ENCODE data around the gene DRAXIN. TPM values are rescaled to one million over a fixed set of nuclear protein-coding genes. Genes with fewer than 3 reads are reported as not detected.

Gene DRAXIN
- total RNA-seq, 1 experiment from 2014 or later = 20.5 TPM

GRCh38 chr1:11670747-11671146, 20.8 kb upstream of the DRAXIN start:
- Mint-ChIP-seq H3K9me3 (no peaks in the 10 kb centered on the region), H3K27ac (peak overlapping the region in 1 of 3 experiments; percentile 29; a peak in 1 of 7 replicates), H3K27me3 (ENCODE audit: low read depth) (peaks cover 1% of the 10 kb centered on the region), H3K36me3 (ENCODE audit: insufficient read depth in 1 of 3, low read depth in 3 of 3) (peaks cover 35 to 74% (median 66%) of the 10 kb centered on the region in 3 experiments), H3K4me3 (no peak overlapping the region), H3K4me1 (no peaks in the 10 kb centered on the region)
- no peak overlapping the region for H4K8ac ChIP-seq (replicated peaks; ENCODE audit: insufficient read length, low read depth, low read length)
- no CpG with 5 or more reads among the region's 6 CpGs for WGBS (ENCODE audit: extremely low coverage, insufficient read length, low lambda C conversion rate)
- no peak overlapping the region for H3K14ac ChIP-seq (ENCODE audit: insufficient read depth, low read length)
- no peak for TF ChIP-seq CTCF (conservative IDR thresholded peaks at IDR 0.05)
- H3K23me2 ChIP-seq (ENCODE audit: insufficient read length, low read depth, low read length, poor library complexity, severe bottlenecking) = no peaks in the 10 kb centered on the region
- no peak overlapping the region for H3K4ac ChIP-seq (ENCODE audit: low read depth, low read length)
- no peaks in the 10 kb centered on the region for H3K9me3 ChIP-seq (ENCODE audit: control insufficient read depth, low read depth, low read length)
- H3K23ac ChIP-seq (ENCODE audit: insufficient read length, low read depth, low read length) = no peak overlapping the region
- H2BK20ac ChIP-seq (ENCODE audit: low read depth, low read length, poor library complexity, severe bottlenecking) = no peak overlapping the region
- no peak overlapping the region for H3T11ph ChIP-seq (ENCODE audit: low read length)
- no peaks in the 10 kb centered on the region for H3K79me2 ChIP-seq (ENCODE audit: insufficient read depth, low read length)
- no peak overlapping the region for H3K18ac ChIP-seq (ENCODE audit: insufficient read length, low read depth, low read length)
- H2AK5ac ChIP-seq (ENCODE audit: insufficient read length, low read length) = no peak overlapping the region
- H3K4me1 ChIP-seq (ENCODE audit: insufficient read depth, low read length) = no peaks in the 10 kb centered on the region
- H3K56ac ChIP-seq (ENCODE audit: insufficient read length, low read depth, low read length) = no peak overlapping the region
- no peaks in the 10 kb centered on the region for H3K27me3 ChIP-seq (ENCODE audit: insufficient read depth, low read length)
- H2AFZ ChIP-seq (ENCODE audit: low read length) = no peak overlapping the region
- no peak overlapping the region for H2BK120ac ChIP-seq (ENCODE audit: low read depth, low read length, poor library complexity, severe bottlenecking)
- no peak overlapping the region for H3K9ac ChIP-seq (ENCODE audit: extremely low read depth, insufficient read length, low read length)
- H2BK15ac ChIP-seq (ENCODE audit: low read depth, low read length) = no peak overlapping the region
- no peaks in the 10 kb centered on the region for H3K79me1 ChIP-seq (ENCODE audit: insufficient read depth, low read depth, low read length, poor library complexity, severe bottlenecking)
- no peak overlapping the region for H2BK12ac ChIP-seq (ENCODE audit: insufficient read length, low read depth, low read length)
- H2BK5ac ChIP-seq (ENCODE audit: insufficient read length, low read length) = no peak overlapping the region
- no peak overlapping the region for H4K5ac ChIP-seq (ENCODE audit: insufficient read length, low read depth, low read length)
- H3K27ac ChIP-seq (ENCODE audit: insufficient read length, low read depth, low read length) = no peak overlapping the region
- H4K91ac ChIP-seq (ENCODE audit: insufficient read length, low read depth, low read length) = no peak overlapping the region
- no peaks in the 10 kb centered on the region for H4K20me1 ChIP-seq (ENCODE audit: control insufficient read depth, insufficient read depth, insufficient read length)
- no peak overlapping the region for H3K4me2 ChIP-seq (ENCODE audit: insufficient read depth, insufficient read length, low read length)
- no peak for DNase-seq

All from H9 (cell line).